ENCODE results near the gene PIK3C2A.

The PIK3C2A gene

GRCh38 chr11:17162376-17162775, 45.4 kb downstream of the PIK3C2A start:
- no peak for DNase-seq (ENCODE audit: low spot score)

GRCh38 chr11:17161515-17161914, 46.3 kb downstream of the PIK3C2A start:
- no peak for DNase-seq (ENCODE audit: low spot score)

- DNase-seq (ENCODE audit: low spot score): no peak
These were observed 48.3 kb downstream of the PIK3C2A start for GRCh38 chr11:17159441-17159840.
